ENCODE measurements around the gene WWOX.
"Not testable (repeated sequence)": the region's sequence is repeated elsewhere in the genome, so short reads cannot be mapped to it uniquely, and the experiment has no call there.

WWOX gene

DNA sequence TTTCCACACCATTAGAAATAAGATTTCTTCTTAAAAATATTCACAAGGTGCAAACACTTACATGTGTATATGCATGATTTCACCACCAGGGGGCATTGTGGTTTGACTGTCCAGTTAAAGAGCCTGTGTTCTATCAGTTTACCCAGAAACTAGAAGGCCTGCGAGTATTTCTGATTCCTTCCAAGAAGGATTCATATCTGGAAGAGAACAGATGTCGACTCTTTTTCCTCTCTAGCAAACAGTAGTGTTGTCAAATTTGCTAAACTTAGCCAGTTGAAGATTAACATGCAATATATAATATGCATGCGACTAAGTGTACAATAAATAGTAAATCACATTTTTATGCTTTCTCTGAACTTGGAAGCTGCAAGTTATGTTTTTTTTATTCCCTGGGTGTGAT, 404.1 kb downstream of the WWOX start:
- DNase-seq (ENCODE audit: low read depth): peak; percentile 1

DNA sequence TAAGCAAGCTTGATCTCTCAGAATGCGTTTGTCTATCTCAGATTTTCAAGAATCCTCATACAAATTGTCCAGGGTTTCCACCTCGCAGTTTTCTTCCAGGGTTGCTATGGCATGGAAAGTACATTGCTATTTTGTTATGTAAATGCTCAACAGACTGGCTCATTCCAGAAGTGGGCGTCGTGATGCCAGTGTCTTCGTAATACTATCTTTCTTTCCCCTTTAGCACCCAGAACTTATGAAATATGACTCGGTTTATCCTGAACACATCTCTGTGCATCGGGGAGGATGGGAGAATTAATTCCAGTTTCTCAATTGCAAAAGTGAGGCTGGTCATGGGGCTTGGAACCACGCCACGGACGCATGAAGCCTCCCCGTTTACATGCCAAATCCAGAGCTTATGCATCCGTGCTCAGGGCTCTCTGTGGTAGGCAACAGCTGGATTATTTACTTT, 405.0 kb downstream of the WWOX start:
- DNase-seq (ENCODE audit: low read depth): no peak

DNA sequence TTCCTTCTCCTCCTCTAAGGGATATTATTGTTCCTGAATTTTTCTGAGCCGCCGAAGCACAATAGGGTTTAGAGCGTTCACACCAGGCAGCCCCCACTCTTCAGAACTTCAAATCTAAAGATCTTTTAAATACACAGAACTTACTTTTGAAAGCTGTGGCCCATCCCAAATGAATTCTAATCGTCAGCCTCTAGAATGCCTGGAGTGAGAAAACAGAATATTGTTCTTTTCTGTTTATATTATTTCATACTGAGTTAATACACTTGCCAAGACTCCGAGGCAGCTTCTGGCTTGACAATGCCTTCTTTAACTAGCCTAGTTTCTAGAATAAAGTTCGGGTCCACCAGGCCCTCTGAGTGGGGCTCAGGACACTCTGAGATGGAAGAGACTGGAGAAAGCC, 405.6 kb downstream of the WWOX start:
- DNase-seq (ENCODE audit: low read depth): no peak

DNA sequence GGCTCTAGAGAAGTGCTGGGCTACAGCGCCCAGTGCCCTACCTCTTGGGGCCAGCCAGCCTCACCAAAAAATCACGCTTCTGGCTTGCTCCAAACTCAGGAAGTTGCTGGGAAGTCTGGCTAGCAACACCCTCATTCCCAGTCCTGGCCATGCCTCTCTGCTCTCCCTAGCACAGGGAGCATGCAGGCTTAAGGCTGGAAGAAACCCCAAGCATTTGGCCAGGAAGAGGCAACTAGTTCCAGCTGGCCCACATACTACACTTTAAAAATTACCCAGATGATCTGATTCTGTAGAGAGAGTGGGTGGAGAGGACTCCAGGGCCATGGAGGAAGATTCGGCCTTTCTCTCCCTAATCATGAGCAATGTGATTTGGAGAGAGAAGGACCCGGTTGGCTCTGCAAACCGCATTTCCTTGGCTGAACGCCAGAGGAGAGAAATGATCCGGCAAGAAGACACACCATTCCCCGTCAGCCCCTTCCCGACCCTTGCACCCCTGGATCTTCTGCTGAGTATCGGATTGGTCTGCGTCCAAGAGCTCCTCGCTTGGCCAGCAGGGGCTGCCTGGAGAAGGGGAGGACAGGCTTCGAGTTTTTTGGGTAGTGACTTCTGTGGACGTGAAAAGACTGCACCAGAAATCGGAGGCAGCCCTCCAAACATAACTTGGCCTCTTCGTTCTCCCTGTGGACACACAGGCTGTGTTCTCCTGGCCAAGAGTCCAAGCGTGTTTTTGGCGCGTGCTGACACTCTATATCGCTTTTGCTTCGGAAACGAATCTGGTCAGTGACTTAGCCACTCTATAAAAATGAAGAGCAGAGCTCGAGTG, 406.3 kb downstream of the WWOX start:
- DNase-seq (ENCODE audit: low read depth): no peak

DNA sequence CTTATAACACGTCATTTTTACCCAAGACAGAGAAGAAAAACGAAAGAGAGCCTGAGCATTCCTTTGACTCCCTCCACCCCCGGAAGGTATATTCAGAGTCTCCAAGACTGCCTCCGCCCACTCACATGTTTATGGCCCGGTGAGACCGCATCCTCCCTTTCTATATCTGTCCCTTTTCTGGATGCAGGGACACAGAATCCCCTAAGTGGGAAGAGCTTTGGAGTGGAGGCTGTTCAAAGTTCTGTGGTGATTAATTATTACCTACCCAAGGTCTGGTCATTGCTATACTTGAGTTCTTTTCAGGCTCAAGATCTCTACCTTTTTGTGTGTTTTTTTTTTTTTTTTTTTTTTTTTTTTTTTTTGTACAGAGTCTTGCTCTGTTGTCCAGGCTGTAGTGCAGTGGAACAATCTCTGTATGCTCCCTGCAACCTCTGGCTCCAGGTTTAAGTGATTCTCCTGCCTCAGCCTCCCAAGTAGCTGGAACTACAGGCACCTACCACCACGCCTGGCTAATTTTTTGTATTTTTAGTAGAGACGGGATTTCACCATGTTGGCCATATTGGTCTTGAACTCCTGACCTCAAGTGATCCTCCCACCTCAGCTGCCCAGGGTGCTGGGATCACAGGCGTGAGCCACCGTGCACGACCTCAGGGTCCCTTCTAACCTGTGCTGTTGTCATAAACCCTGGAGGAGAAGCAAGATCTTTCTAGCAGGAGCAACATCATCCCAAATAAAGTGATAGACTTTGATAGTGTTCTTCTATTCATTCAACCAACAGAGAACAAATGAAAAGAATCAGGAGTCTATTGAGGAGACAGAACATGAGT, 407.1 kb downstream of the WWOX start:
- DNase-seq (ENCODE audit: low read depth): no peak

DNA sequence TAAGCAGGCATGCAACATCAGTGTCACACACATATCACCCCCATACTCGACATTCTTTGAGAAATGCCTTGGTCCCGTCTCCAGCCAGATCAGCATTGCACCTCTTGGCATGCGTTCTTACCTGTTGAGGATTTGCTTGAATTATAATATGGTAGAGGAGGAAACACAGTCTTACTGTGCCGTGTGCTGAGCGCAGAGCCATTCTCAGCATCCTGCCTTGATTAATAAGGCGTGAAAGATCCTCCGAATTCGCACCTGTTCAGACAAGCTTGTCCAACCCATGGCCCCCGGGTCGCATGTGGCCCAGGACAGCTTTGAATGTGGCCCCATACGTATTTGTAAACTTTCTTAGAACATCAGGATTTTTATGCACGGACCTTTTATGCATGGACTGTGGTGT, 408.1 kb downstream of the WWOX start:
- no peak for DNase-seq (ENCODE audit: low read depth)

DNA sequence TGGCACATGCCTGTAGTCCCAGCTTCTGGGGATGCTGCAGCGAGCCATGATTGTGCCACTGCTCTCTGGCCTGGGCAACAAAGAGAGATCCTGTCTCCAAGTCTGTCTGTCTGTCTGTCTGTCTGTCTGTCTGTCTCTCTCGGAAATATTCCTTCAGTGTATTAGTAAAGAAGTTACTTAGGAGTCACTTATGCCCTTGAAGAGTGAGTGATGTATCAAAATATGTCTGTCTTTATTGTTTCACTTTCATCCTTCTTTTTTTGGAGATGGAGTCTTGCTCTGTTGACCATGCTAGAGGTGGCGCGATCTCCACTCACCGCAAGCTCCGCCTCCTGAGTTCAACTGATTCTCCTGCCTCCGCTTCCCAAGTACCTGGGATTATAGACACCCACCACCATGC, 410.5 kb downstream of the WWOX start:
- DNase-seq (ENCODE audit: low read depth): no peak

DNA sequence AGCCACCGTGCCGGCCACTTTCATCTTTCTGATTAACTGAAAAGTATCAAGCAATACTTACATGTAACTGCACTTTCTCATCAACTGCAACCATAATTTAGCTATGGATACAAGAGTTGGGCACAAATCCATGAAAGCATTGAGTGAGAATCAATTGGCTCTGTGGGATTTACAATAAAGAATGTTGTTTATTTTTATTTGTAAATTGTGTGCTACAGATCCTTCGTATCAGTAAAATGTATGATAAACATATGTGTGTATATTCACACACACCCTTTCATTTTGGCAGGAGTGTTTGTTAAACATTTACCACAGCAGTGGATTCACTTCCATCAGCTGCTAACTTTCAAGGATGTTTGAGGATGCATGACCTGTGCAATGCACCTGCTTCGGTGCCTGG, 411.0 kb downstream of the WWOX start:
- DNase-seq (ENCODE audit: low read depth): no peak

DNA sequence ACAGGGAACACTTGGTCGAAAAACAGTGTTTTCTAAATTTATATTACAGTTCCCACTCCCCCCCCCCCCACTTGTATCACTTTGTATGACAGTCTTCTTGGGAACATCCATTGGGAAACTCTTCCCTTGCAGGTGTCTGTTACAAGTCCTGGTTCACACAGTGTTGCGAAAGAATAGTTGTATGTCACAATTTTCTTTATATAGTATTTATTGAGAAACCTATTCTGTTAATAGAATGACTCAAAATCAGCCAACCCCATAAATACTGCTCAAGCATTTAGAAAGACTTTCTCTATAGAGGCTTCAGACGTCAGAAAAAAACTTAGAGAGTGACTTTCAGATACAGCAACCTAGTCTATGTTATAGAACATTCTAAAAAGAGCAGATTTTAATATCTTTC, 414.4 kb downstream of the WWOX start:
- no peak for DNase-seq (ENCODE audit: low read depth)

DNA sequence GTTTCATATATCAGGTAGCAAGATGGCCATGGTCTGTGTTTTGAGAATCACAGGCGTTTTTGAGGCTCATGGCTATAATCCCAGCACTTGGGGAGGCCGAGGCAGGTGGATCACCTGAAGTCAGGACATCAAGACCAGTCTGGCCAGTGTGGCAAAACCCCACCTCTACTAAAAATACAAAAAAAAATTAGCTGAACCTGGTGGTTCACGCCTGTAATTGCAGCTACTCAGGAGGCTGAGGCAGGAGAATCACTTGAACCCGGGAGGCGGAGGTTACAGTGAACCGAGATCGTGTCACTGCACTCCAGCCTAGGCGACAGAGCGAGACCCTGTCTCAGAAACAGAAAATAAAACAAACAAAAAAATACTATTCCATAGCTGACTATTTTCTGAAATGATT, 415.4 kb downstream of the WWOX start:
- DNase-seq (ENCODE audit: low read depth): not testable (repeated sequence)

DNA sequence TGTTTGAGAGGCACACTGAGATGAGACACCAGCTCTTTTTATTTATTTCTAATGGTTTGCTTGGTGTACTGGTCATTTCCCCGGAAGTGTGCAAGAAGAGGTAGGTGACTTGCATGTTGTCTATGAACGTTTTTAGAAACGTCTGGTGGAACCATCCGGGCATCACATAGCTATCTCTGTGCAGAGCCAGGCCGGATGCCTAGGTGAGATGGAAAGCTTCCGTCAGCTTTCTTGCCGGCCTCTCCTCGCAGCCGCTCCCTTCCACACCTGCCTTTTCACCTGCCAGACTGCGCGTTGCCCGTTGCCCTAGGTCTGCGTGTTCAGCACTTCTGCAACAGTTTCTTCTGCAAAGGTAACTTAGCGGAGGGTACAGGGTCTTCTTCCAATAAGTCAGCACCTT, 416.0 kb downstream of the WWOX start:
- no peak for DNase-seq (ENCODE audit: low read depth)

DNA sequence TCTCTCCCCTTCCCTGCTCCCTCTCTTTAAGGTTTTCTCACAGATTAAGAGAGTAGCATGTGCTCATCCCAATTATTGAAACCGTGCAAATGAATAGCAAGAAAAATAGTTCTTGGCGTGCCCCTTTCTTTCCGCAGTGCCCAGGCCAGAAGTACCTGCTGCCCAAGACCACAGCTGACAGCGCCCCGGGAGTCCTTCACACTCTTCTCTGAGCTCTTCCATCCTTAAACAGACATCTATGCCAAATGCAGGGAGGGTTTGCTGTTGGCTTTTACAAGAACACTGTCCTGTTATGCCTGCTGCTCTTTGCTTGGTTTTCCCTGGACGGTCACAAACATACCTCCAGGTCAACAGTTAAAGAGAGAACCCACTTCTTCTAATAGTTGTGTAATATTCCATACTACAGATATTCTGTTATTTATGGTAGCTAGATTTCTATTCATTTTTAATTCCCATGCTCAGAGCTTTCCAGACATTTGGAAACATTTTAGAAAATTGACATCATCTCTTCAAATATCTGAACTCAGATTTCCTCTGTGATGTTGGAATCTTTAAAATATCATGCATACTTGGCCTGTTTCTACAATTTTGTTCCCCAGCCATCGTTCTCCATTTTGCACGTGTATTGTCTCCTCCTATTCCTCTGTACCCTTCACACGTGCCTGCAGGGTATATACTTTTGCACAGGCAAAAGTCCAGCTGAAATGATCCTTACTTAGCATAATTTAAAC, 416.7 kb downstream of the WWOX start:
- DNase-seq (ENCODE audit: low read depth): no peak

DNA sequence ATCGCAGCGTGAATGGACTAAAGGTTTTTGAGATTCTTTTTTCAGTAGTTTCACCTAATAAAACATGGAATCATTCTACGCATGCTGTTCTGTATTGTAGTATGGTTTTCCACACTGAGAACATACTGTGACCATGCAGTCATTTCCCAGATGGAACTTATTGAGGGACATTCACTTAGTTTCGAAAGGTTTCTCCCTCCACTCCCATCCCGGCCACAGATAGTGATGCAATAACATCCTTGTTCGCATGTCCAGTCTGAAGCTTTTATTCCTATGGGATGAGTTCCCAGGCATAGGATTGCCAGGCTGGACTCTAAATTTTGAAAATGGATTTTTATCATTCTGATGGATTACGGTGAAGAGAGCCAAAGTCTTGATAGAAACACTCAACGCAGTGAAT, 420.4 kb downstream of the WWOX start:
- no peak for DNase-seq (ENCODE audit: low read depth)

DNA sequence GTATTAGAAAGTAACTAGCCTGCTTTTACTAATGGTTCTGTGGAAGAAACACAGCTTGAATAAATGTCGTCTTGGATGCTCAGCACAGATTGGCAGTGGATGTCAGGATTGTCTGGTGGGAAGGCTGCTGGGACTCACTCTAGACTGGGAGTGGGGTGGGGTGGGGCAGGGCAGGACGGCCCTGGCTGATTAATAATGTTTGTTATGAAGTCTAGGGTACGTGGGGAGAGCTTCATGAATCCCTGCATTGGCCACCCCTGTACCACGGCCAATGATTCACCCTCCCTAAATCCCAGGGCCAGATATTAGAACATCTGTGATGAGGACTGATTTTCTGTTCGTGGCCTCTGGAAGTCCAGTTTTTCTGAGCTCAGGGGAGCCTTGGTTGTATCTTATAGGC, 421.0 kb downstream of the WWOX start:
- DNase-seq (ENCODE audit: low read depth): no peak

DNA sequence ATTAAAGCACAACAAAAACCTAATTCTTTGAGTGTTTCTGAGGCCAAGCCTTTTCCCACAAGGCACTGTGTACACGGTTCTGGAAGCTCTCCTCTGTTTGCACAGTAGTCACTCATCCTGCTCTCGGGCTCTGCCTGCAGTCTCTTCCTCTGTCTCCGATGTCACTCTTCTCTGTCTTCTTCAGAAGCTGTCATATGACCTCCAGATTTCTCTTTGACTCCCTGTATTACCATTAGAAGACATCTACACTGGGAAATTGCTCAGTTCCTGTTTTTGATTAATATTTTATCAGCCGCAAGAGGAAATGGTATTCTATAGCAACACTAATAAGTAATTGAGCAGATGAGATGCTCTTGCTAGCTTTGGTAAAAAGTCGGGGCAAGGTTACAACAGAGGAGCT, 422.9 kb downstream of the WWOX start:
- DNase-seq (ENCODE audit: low read depth): no peak

DNA sequence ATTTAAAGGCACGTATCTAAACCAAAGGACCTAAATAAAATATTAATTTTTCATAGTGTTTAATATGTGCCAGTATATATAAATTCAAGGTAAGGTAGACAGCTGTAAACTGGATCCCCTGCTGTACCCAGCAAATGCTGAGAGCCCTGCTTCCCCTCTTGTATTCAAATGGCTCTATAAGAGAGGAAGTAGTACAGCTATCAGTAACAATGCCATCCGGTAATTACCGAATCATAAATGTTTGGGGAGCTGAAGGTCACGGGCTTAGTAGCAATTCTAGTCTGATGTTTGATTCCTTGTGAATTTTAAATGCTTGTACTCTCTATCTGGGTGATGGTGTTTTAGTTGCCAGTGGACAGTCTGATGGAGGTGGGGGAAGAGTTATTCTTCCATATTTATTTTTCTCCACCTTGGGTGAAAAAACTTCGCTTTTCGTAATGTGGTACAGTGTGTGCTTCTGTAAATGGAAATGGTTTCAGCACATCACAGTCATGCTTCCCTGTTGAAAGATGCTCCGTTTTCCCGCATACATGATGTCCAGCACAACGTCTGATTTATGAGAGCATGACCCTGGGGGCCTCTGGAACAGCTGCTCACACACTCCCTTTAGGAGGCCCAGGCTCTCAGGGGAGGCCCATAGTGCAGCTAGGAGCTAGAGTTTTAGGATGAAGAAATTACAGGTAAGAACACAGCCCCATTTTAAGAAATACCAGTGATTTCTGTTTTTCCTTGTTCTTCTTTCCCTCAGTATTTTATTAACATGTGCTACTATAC, 423.9 kb downstream of the WWOX start:
- DNase-seq (ENCODE audit: low read depth): no peak

DNA sequence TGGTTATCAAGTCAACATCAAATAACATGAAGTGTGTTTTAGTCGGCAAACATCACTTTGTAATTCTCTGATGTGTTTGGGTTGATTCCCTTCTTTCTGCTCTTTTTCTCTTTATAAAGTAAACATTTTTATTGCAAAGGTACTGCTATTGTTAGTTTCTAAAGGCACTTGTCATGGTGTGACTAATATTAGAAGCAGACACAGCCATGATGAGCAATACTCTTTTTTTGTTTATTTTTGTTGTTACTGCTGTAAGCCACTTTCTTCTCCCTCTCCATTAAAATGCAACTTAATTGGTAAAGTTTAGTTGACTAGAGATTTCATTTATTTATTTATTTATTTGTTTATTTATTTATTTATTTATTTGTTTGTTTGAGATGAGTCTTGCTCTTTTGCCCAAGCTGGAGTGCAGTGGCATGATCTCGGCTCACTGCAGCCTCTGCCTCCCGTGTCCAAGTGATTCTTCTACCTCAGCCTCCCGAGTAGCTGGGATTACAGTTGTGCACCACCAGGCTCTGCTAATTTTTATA, 424.7 kb downstream of the WWOX start:
- no peak for DNase-seq (ENCODE audit: low read depth)

DNA sequence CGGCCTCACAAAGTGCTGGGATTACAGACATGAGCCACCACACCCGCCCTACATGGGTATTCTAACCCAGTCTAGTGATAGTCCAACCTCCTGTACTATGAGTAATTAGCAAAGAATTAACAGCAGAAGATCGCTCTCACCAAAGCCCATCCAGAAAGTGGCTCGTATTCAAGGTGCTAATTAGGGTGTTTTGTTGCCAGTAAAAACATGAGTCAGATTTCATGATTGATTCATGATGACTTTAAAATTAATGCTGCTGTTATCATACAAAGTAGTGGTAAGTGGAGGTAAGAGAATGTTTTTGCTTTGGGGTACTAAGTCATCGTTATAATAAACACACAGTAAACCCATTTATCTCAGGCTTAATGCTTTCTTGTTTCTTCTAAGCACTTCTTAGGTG, 428.8 kb downstream of the WWOX start:
- DNase-seq (ENCODE audit: low read depth): no peak

DNA sequence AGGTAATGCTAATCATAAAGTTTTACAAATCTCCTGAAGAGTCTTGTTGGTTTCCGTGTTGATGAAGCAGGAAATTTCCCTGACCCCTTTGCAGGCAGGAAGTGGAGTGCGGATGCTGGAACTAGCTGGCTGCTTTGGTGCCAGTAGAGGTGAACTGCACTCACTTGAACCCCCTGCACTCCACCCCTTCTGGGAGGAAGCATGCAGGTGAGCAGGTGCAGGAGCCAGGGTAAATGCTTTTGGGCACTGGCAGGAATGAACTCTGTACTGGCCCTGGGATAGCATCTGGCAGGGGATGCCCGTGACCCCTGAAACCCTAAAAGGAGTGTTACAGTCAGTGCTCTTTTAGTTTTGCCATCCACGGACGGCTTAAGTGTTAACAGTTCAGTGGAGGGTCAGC, 430.4 kb downstream of the WWOX start:
- no peak for DNase-seq (ENCODE audit: low read depth)

DNA sequence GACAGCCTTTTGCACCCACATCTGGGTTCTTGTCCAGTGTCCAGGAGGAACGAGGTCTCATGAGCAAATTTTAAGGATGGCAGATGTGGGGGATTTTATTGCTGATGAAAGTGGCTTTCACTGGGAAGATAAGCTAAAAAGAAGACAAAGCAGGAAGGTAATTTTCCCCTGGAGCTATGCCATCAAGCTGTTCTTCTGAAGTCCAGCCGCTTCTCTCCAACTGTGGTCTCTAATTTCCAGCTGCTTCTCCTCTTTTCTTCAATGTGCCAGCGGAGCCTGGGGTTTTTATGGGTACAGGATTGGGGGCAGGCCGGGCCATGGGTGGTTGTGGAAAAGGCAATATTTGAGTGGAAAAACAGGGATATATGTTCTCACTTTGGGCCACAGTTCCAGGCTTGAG, 430.8 kb downstream of the WWOX start:
- DNase-seq (ENCODE audit: low read depth): no peak

DNA sequence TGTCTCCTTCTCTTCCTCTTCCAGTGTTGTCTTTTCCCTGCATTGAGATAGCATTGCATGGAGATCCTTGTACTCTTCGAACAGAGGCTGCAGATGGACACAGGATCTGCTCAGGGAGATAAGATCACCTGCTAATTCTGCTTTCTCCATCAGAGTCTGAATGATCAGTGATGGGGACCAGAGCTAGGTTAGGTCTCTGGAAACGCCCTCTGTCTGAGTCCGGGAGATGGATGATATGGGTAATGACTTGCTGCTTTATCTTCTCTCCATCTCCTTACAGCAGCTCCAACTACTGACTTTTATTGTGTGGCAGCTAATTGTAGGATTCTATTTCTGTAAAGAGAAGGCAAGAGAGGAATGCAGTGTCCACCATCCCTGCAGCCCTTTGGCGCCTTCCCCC, 435.6 kb downstream of the WWOX start:
- no peak for DNase-seq (ENCODE audit: low read depth)

DNA sequence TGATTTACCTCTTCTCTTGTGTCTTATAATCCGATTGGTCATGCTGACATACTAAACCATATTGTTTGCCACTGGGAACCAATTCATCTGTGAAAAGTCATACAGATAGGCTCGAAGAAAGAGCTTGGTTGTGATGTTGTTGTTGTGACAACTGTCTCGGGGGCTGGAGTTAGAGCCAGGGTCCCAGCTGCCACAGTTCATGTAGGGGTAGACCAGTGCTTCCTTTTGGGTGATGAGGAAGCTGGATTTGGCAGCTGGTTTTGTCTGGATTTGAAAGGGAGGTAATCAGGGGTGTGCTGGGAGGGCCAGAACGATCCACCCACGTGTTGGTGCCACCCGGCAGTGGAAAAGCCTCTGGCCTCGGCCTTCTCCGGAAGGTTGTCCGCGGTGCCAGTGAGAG, 438.1 kb downstream of the WWOX start:
- no peak for DNase-seq (ENCODE audit: low read depth)
